ENCODE results near the gene RFX4.
"Not testable (repeated sequence)": the region's sequence is repeated elsewhere in the genome, so short reads cannot be mapped to it uniquely, and the experiment has no call there.

Gene RFX4

DNA sequence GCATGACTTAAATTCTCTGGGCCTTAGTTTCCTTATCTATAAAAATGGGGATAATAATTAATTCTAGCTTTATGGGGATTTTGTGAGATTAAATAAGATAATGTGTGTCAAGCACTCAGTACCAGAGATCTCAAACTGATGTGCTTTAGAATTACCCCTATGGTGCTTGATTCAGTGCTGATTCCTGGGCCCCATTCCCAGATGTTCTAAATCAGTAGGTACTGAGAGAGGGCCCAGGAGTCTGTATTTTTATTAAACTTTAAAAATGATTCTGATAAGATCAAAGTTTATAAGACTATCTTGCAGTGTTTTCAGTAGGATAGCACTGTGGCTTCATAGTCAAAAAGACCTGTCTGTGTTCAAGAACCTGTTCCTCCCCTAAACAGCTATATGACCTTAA is 102.6 kb downstream of the RFX4 start:
- in situ Hi-C loops (cut with HindIII; ENCODE audit: low sequenced_read_pairs), result no loop called here

DNA sequence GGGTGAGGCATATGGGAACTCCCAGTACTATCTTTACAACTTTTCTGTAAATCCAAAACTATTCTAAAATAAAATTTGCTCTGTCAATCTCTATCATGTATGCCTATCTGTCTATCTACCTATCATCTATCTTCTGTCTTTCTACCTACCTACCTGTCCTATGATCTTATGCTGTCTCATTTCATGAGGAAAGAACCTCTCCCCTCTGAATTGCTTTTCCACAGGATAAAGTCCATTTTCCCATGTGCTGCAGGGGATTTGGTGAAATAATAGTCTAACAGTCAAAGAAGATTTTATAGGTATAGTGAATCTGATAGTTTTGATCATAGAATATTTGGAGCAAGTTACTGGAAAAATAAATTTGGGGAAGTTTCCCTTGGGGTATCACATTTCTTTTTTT is 104.9 kb downstream of the RFX4 start:
- in situ Hi-C loops (cut with HindIII; ENCODE audit: low sequenced_read_pairs), result no loop called here

DNA sequence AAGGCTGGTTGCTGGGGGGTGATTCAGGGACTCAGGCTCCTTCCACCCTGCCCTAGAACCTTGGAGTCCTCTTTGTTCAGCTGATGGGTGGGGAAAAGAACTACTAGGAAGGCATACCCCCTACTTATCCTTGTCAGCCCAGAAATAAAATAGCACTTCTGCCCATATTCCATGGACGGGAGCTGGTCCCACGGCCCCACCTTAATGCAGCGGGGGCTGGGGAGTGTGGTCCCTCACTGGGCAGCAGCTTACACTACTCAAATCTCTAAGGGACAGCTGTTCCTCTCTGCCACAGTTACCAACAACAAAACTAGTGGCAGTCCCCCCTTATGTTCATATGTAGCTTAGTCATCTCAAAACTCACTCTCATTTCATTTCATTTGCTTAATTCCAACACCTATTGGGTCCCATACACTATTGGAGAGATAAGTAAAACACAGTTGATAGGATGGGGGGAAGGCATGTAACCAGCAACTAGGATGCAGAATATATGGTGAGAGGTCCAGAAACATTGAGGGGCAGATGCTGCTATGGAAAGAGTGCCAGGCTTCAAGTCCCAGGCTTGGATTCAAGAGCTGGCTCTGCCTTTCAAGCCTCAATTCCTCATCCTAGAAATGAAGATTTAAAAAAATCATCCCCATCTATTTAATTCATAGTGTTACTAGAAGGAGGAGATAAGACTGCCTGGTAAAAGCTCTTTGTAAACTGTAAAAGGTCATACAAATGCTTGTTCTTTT is 107.9 kb downstream of the RFX4 start:
- in situ Hi-C loops (cut with HindIII; ENCODE audit: low sequenced_read_pairs), result no loop called here

GRCh38 chr12:106692033-106692432 is 109.2 kb downstream of the RFX4 start:
- in situ Hi-C loops (cut with HindIII; ENCODE audit: low sequenced_read_pairs), result not testable (repeated sequence)

- in situ Hi-C loops (cut with HindIII; ENCODE audit: low sequenced_read_pairs), result no loop called here
Observed at GRCh38 chr12:106692896-106693820, 110.4 kb downstream of the RFX4 start.

GRCh38 chr12:106696071-106696470 is 113.3 kb downstream of the RFX4 start:
- in situ Hi-C loops (cut with HindIII; ENCODE audit: low sequenced_read_pairs), result no loop called here

DNA sequence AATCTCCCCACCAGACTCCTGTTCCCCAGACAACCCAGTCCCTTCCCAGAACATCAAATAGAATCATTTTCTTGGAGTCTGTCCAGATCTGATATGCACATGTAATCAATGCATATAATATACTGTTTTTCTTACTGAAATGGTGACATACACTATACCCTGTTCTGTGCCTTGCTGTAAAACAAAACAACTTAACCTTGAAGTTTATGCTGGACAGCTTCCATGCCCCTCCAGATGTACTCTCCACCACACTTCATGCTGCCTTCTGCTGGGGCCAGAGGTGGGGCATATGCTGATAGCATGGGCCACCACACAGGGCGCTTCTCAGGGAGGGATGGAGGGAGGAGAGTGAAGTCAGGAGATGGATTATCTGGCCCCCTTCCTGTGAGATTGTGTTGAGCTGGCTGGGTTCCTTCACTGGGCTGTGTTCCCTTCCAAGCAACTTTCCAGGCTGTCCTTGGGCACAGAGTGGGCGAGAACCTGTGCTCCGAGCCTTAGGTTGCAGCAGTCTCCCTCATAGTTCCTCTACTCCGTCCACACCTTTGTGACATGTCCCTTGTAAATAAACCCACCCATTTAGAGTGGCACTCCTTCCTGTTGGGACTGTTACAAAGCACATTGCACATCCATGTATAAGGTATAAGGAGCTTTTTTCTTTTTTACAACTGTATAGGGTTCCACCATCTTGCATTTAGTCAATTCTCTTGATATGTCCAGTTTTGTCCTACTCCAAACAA is 114.0 kb downstream of the RFX4 start:
- in situ Hi-C loops (cut with HindIII; ENCODE audit: low sequenced_read_pairs), result no loop called here

GRCh38 chr12:106704081-106704480 is 121.3 kb downstream of the RFX4 start:
- in situ Hi-C loops (cut with HindIII; ENCODE audit: low sequenced_read_pairs), result no loop called here

- in situ Hi-C loops (cut with HindIII; ENCODE audit: low sequenced_read_pairs), result no loop called here
Observed at GRCh38 chr12:106705971-106706370, 123.2 kb downstream of the RFX4 start.

GRCh38 chr12:106709068-106709511 is 126.3 kb downstream of the RFX4 start:
- in situ Hi-C loops (cut with HindIII; ENCODE audit: low sequenced_read_pairs), result no loop called here

- in situ Hi-C loops (cut with HindIII; ENCODE audit: low sequenced_read_pairs), result no loop called here
Observed at GRCh38 chr12:106710143-106710893, 127.5 kb downstream of the RFX4 start.

DNA sequence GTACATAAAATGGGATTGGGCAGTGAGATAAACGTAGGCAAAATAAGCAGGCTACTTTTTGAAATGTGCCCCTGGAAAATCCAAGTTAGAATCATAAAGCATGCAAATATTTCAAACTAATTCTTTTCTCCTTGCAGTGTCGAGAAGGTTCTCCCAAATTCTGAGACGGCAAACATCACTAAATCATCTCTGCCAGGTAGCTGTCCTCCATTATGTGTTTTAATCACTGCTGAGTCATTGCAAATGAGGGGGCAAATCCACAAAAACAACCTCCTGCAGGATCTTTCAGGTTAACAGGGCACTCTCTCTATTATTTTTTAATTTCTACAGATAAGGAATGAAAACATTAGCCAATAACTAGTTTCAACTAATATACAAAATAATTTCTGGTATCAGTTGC is 128.5 kb downstream of the RFX4 start:
- in situ Hi-C loops (cut with HindIII; ENCODE audit: low sequenced_read_pairs), result no loop called here

- in situ Hi-C loops (cut with HindIII; ENCODE audit: low sequenced_read_pairs), result no loop called here
Observed at GRCh38 chr12:106712768-106713167, 130.0 kb downstream of the RFX4 start.

DNA sequence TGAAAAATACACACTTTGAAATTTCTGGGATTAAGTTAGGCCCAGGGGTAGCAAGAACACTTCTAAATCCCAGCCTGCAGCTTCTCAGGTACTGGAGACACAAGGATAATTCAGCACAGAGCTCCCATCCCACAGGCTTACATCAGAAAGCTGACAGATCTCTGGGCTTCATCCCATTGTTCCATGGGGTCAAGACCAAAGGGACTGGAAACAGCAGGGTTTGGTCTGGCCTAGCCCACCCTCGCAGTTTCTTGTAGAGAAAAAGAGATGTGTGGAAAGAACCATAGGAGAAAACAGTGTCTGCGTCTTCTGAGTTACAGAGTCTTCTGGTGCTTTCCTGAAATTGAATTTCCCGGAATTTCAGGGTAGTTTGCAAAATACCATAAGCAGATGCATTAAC is 132.1 kb downstream of the RFX4 start:
- in situ Hi-C loops (cut with HindIII; ENCODE audit: low sequenced_read_pairs), result no loop called here

DNA sequence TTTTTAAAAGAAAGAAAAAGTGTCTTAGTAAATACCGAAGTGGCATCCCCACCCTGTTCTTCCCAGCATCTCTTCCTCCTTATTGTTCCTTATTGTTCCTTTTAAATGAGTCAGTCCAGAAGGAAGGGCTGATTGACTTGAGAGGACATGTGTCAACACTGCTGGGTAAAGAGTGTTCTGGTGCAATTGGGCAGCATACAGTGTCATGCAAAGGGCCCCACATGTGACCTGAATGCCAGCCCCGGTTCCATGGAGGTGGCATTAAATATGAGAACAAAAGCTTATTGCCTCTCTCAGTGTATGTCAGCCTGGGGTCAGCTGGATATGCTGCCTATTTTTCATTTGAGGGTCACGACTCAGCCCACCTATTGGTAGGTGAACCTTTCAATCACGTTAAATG is 132.8 kb downstream of the RFX4 start:
- in situ Hi-C loops (cut with HindIII; ENCODE audit: low sequenced_read_pairs), result no loop called here

DNA sequence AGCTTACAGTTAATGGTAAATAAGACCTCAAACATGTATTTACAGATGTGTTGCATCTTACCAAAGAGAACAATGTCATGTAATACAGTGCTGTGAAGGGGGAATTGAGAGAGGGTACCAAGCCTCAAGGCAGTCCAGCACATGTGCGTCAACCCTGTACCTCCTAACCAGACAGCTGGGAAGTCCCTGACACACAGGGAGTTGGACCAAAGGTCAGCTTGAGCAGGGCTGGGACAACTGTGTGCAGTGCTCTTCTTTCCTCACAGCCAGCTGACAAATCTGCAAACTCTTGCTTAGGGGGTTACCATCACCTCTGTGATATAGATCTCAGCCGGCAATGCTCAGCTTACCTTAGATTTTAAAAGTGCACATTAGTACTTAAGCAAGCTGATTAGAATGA is 134.9 kb downstream of the RFX4 start:
- in situ Hi-C loops (cut with HindIII; ENCODE audit: low sequenced_read_pairs), result no loop called here

DNA sequence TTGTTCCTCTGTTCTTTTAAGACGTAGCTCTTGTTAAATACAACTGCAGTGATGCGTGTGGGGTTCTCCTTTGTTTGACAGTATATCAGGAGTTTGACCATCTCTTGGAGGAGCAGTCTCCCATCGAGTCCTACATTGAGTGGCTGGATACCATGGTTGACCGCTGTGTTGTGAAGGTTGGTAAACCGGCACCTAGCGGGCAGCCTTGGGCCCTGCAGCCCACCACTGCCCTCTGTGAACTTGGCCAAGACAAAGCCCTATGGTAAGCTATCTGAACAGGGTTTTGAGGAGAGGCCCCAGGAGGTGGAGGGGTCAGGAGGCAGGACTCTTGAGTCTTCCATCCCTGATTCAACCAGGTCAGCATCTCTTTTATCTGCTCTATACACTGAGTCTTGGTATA is 137.1 kb downstream of the RFX4 start:
- in situ Hi-C loops (cut with HindIII; ENCODE audit: low sequenced_read_pairs), result no loop called here

- in situ Hi-C loops (cut with HindIII; ENCODE audit: low sequenced_read_pairs), result no loop called here
Observed at GRCh38 chr12:106720696-106721095, 137.9 kb downstream of the RFX4 start.

DNA sequence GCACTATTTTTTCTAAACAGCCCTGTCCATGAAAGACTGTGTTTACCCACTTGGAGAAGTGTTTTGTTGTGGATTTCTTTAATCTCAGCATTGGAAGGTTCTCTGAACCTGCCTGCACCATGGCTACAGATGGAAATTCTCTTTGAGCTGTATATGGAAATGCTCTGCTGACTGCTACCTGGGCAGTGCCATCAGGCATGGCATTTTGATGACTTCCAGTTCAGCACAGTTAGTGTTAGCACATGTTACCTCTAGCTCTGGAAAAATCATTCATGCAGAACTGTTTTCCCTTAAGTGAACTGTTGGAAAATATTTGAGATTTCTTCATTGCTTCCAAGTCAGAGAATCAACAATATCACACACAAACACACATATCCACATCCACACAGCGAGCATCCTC is 139.1 kb downstream of the RFX4 start:
- in situ Hi-C loops (cut with HindIII; ENCODE audit: low sequenced_read_pairs), result no loop called here

DNA sequence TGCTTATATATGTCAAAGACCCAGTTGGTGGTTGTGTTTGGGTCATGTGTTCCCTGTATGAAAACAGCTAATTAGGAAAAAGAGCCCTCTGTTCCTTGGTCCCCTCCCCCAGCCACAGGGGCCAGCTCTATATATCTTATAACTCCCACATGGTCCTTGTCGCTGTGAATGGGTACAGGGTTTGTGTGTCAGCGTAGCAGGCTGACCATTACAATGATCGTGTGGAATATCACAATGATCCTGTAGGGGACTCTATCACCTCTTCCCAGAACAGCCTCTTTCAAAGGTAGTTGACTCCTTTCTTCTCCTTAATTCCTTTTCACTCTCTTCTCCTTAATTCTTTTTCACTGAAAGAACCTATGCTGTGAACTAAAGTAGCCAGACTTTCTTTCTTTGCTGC is 140.0 kb downstream of the RFX4 start:
- in situ Hi-C loops (cut with HindIII; ENCODE audit: low sequenced_read_pairs), result no loop called here

- in situ Hi-C loops (cut with HindIII; ENCODE audit: low sequenced_read_pairs), result no loop called here
Observed at GRCh38 chr12:106723416-106723815, 140.6 kb downstream of the RFX4 start.

Data from DLD1 (cell line).